ENCODE results near the gene FAM3A. TPM values are rescaled to one million over a fixed set of nuclear protein-coding genes. Genes with fewer than 3 reads are reported as not detected.
A peak's percentile ranks its signal among the peaks of the same experiment; 100 is the strongest.

Gene FAM3A
- total RNA-seq, 3 donors from 2014 or later = 38.8 to 42.6 (median 41.3) TPM

GRCh38 chrX:154481911-154482601 lies 34.0 kb downstream of the FAM3A start:
- peaks cover 0 to 15% of the 10 kb centered on the region in 2 donors for H3K27me3 ChIP-seq
- H3K36me3 ChIP-seq = no peaks in the 10 kb centered on the region
- no peak overlapping the region for H3K4me3 ChIP-seq
- intact Hi-C loops (cut with DNase I; ENCODE audit: low total_unique reads) = no loop called here
- no peaks in the 10 kb centered on the region for H3K9me3 ChIP-seq
- H3K27ac ChIP-seq = no peak overlapping the region
- H3K4me1 ChIP-seq = no peaks in the 10 kb centered on the region
- DNase-seq (ENCODE audit: low spot score in 2 of 2) = no peak
- no peak for TF ChIP-seq POLR2A (IDR thresholded peaks at IDR 0.05)
- no peak for TF ChIP-seq CTCF (IDR thresholded peaks at IDR 0.05)
- TF ChIP-seq POLR2AphosphoS5 (IDR thresholded peaks at IDR 0.05) = no peak

GRCh38 chrX:154481195-154481594 lies 34.8 kb downstream of the FAM3A start:
- H3K9me3 ChIP-seq = no peaks in the 10 kb centered on the region
- no peak for DNase-seq (ENCODE audit: low spot score in 2 of 2)
- no peak overlapping the region for H3K27ac ChIP-seq
- no peaks in the 10 kb centered on the region for H3K4me1 ChIP-seq
- no peaks in the 10 kb centered on the region for H3K36me3 ChIP-seq
- intact Hi-C loops (cut with DNase I; ENCODE audit: low total_unique reads) = no loop called here
- peaks cover 0 to 21% of the 10 kb centered on the region in 2 donors for H3K27me3 ChIP-seq
- H3K4me3 ChIP-seq = no peak overlapping the region
- no peak for TF ChIP-seq POLR2AphosphoS5 (IDR thresholded peaks at IDR 0.05)
- no peak for TF ChIP-seq CTCF (IDR thresholded peaks at IDR 0.05)
- no peak for TF ChIP-seq POLR2A (IDR thresholded peaks at IDR 0.05)

- intact Hi-C loops (cut with DNase I; ENCODE audit: low total_unique reads) = no loop called here
- H3K4me3 ChIP-seq = peak within 1 kb of the TSS; percentile 44 to 72 (median 48)
- H3K27me3 ChIP-seq = peaks cover 0 to 27% of the 10 kb centered on the region in 2 donors
- peak; percentile 87 to 90 for DNase-seq (ENCODE audit: low spot score in 2 of 2)
- H3K9me3 ChIP-seq = no peaks in the 10 kb centered on the region
- peak within 1 kb of the TSS; percentile 48 to 82 for H3K27ac ChIP-seq
- H3K4me1 ChIP-seq = no peaks in the 10 kb centered on the region
- no peaks in the 10 kb centered on the region for H3K36me3 ChIP-seq
- TF ChIP-seq POLR2A (IDR thresholded peaks at IDR 0.05) (no peak), POLR2AphosphoS5 (IDR thresholded peaks at IDR 0.05) (peak in 2 of 3 donors; percentile 51 to 57)
Measured at GRCh38 chrX:154478728-154479622, 37.1 kb downstream of the FAM3A start, which contains the start of gene LAGE3. Gene LAGE3 (minus strand): TSS chrX:154479281. CDS start chrX:154478915, 366 bp downstream.

- Histone ChIP-seq H3K4me3 (peak overlapping the region; percentile 44 to 72 (median 48)), H3K36me3 (no peaks in the 10 kb centered on the region), H3K4me1 (no peaks in the 10 kb centered on the region), H3K27me3 (peaks cover 0 to 21% of the 10 kb centered on the region in 2 donors), H3K9me3 (no peaks in the 10 kb centered on the region), H3K27ac (peak overlapping the region; percentile 48 to 82)
- DNase-seq (ENCODE audit: low spot score in 2 of 2) = no peak
- TF ChIP-seq POLR2AphosphoS5 (IDR thresholded peaks at IDR 0.05) (no peak), POLR2A (IDR thresholded peaks at IDR 0.05) (no peak), CTCF (IDR thresholded peaks at IDR 0.05) (no peak)
- intact Hi-C loops (cut with DNase I; ENCODE audit: low total_unique reads) = no loop called here
Measured at GRCh38 chrX:154477891-154478477, 38.0 kb downstream of the FAM3A start.

GRCh38 chrX:154476821-154477220 lies 39.2 kb downstream of the FAM3A start:
- Histone ChIP-seq H3K4me3 (no peak overlapping the region), H3K4me1 (no peaks in the 10 kb centered on the region), H3K27me3 (peaks cover 0 to 19% of the 10 kb centered on the region in 2 donors), H3K9me3 (no peaks in the 10 kb centered on the region), H3K27ac (no peak overlapping the region), H3K36me3 (no peaks in the 10 kb centered on the region)
- intact Hi-C loops (cut with DNase I; ENCODE audit: low total_unique reads) = no loop called here
- no peak for TF ChIP-seq CTCF (IDR thresholded peaks at IDR 0.05)
- TF ChIP-seq POLR2A (IDR thresholded peaks at IDR 0.05) = no peak
- TF ChIP-seq POLR2AphosphoS5 (IDR thresholded peaks at IDR 0.05) = no peak
- no peak for DNase-seq (ENCODE audit: low spot score in 2 of 2)
